ENCODE measurements around the gene MYO1G. TPM values are rescaled to one million over a fixed set of nuclear protein-coding genes. Genes with fewer than 3 reads are reported as not detected.

MYO1G gene
- total and polyA plus RNA-seq, 9 of the 15 experiments (the other 6 are each of a cell fraction or from before 2014, with no cell fraction given), result 0.03 to 0.62 (median 0.13) TPM; not detected in 1

- TF ChIP-seq TSHZ1 (CRISPR knock-in tag; IDR thresholded peaks at IDR 0.05) (no peak), ZNF609 (CRISPR knock-in tag; IDR thresholded peaks at IDR 0.05; ENCODE audit: borderline replicate concordance) (no peak), VEZF1 (CRISPR knock-in tag; IDR thresholded peaks at IDR 0.05) (peak; percentile 38; the same call in 1 of the 2 replicates), FIP1L1 (IDR thresholded peaks at IDR 0.05; ENCODE audit: low read depth, low read length, poor library complexity, severe bottlenecking) (no peak), GTF2A2 (tag; IDR thresholded peaks at IDR 0.05) (no peak), SIRT6 (IDR thresholded peaks at IDR 0.05; ENCODE audit: low read depth, low read length) (no peak), PHF20 (IDR thresholded peaks at IDR 0.05; ENCODE audit: partially characterized antibody) (no peak), RCOR1 (IDR thresholded peaks at IDR 0.05; ENCODE audit: borderline replicate concordance in 1 of 2, low read depth in 2 of 2, low read length in 2 of 2) (peak; percentile 70 to 86; a peak in 3 of 4 replicates), BCLAF1 (IDR thresholded peaks at IDR 0.05; ENCODE audit: borderline replicate concordance in 1 of 2, control insufficient read depth in 1 of 2, low read depth in 2 of 2, low read length in 1 of 2) (no peak), SMARCE1 (IDR thresholded peaks at IDR 0.05) (0 out of 2 replicates have a peak, but pooled peaks have one; percentile 12), NFE2 (IDR thresholded peaks at IDR 0.05; ENCODE audit: low read depth) (peak; percentile 48; the same call in 1 of the 2 replicates), NFATC3 (IDR thresholded peaks at IDR 0.05) (no peak)
Measured at GRCh38 chr7:44990109-44991023, 11.6 kb upstream of the MYO1G start (continued).
